ENCODE measurements around the gene NATD1.
"Not testable (repeated sequence)": the region's sequence is repeated elsewhere in the genome, so short reads cannot be mapped to it uniquely, and the experiment has no call there.

NATD1 gene

DNA sequence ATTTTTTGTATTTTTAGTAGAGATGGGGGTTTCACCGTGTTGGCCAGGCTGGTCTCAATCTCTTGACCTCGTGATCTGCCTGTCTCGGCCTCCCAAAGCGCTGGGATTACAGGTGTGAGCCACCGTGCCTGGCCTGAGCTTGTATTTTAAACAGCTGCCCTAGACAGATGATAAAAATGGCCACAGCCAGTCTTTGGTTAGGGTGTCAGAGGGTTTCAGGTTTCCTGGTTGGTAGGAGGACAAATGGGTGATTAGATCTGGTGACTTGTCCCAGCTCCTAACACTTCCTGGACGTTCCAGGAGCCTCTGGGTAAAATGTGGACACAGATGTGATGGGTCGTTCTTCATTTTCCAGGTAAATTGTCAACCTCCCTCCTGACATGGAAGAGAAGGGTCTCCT lies 60.8 kb downstream of the NATD1 start:
- not testable (repeated sequence) for DNase-seq (ENCODE audit: low read depth)

DNA sequence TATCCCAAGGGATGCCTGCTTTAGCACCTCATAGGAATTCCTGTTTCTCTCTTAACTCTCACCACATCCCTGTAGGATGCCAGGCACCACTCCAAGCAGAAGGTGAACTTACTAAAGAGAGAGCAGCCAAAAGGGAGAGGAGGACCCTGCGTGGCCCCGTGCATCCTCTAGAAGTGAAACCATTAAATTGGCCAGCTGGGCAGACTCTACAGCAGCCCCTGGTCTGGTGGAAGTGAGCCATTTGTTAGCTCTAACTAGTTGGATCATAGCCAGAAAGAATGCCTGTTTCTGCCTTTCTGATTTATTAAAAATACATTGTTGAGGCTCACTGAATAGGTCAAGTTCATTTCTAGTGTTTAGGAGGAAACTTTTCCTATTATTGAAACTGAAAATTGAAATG lies 61.5 kb downstream of the NATD1 start:
- no peak for DNase-seq (ENCODE audit: low read depth)

GRCh38 chr17:21190078-21190477 lies 63.1 kb downstream of the NATD1 start:
- no peak for DNase-seq (ENCODE audit: low read depth)

DNA sequence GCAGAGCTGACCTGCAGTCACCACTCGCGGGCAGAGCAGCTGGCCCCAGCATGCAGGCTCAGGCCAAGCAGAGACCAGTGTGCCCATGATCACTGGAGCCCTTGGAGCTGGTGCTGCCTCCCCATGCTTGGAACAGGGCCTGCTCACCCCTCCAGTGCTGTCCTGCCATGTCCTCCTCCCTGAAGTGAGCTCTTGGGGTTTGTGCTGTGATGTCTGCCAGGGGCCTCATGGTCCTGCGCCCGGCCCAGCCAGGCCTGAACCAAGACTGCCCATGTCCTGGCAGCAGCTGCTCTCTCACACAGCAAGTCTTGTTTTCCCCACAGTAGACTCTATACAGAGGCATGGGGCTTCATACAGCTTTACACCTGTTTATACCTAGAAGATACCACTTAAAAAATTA lies 63.8 kb downstream of the NATD1 start:
- no peak for DNase-seq (ENCODE audit: low read depth)

Data from ELR (cell line).